Activated CD4-positive, alpha-beta T cell treated with anti-CD3 and anti-CD28 coated beads, Interleukin-10, Interleukin-2, amounts not matched to agents 100 ng/mL and 50 ng/mL, durations not matched to agents 16 hours and 8 hours (primary cell): ENCODE data around the gene AGBL4.
"Not testable (repeated sequence)": the region's sequence is repeated elsewhere in the genome, so short reads cannot be mapped to it uniquely, and the experiment has no call there.

Experiments
- DNase-seq: peaks from one replicate; pipeline ENCODE4 v3.0.0-alpha.2; 2020

AGBL4 gene

DNA sequence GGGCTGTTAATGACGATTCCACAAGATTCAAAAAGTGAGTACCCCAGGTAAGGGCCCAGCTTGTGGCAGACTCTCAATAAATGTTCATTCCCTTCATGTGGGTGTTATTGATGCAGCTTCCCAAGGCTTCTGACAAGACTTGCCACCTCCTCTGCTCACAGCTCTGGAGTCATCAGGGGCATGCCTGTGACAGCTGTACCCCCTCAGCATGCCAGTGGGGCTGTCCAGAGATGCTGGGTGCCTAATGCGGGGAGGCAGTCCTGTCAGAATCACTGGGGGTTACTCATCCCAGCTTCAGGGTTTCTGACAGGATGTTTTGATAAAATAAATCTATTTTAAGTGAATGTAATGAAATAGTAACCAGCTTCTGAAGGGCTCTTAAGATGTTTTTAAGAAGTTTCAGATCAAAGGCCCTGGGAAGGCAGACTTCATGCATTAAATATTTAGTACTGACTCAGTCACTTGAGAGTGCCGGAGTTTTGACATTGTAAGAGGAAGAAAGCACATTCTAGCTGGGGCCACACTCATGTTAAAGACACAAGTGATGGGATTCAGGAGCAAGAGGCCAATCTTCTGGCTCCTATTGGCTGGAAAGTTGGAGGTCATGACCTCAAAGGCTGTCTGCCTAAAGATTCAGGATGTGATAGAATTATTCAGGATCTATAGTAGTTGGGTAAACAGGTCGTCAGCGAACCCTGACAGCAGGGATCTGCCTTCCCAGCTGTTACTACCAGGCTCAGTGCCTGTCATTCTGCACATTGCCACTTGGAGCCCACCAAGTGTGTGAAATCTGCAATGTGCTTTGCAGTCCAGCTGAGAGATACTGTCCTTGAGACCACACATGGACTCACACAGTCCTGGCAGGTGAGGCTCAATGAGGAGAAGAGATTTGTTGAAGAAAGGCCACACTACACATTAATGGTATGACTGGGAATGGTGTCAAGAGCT, 1007.5 kb downstream of the AGBL4 start:
- no peak for DNase-seq

DNA sequence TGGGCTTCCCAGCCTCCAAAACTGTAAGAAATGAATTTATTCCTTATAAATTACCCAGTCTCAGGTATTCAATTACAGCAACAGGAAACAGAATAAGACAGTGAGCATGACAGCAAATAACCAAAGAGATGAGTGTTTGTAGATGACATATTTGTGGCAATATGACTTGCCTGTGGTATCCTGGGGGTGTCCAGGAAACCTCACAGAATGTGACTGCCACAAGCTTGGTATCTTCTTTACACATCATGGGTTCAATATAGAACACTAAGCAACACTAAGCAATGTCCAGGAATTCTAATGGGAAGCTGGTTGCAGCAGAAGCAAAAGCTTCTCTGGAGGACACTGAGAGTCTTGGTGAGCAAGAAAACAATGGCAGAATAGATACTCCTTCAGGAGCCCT, 1010.7 kb downstream of the AGBL4 start:
- peak; percentile 23 for DNase-seq

GRCh38 chr1:49002981-49003380, 1020.8 kb downstream of the AGBL4 start:
- not testable (repeated sequence) for DNase-seq

GRCh38 chr1:48999321-48999720, 1024.4 kb downstream of the AGBL4 start:
- no peak for DNase-seq

GRCh38 chr1:48996311-48996710, 1027.4 kb downstream of the AGBL4 start:
- no peak for DNase-seq

DNA sequence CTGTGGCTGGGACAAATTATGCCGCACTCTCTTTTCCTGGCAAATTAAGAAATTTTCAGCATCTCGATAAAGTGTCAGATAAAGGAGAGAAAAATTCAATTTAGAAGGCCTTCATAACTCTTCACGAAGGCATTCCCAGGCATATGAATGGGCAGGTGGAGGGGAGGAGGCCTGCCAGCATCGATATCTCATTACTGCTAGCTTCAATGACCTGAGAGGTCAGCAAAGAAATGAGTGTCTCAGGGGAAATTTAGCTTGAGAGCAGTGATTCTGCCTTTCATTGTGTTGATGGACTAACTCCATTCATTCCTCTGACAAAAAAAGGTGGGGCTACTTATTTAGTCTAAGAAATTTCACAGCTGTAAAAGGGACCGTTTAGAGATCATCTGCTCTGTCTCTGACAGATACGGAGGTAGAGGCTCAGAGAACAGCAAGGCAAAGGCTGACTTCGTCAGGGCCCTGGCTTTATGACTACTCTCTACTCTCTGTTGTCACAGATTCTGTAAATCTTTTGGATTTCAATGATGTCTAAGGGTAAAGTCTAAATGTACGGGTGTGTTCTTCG, 1035.0 kb downstream of the AGBL4 start:
- DNase-seq: no peak

DNA sequence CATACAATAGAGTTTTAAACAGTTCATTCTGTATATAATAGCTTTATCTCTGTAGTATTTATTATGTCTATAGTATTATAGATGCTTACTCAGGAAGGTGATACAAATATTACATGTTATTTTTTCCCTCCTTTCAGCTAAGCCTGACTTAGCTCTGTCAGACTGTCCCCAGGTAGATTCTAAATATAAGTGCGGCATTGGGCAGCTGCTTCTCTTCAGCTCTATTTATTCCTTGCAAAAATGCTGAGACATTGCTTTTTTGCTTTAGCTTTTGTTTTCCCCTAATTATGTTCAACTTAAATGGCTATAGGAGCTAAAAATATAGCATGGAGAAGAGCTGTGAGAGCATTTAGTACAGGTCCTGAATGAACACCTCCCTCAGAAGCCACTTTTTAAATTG, 1043.8 kb downstream of the AGBL4 start:
- no peak for DNase-seq

DNA sequence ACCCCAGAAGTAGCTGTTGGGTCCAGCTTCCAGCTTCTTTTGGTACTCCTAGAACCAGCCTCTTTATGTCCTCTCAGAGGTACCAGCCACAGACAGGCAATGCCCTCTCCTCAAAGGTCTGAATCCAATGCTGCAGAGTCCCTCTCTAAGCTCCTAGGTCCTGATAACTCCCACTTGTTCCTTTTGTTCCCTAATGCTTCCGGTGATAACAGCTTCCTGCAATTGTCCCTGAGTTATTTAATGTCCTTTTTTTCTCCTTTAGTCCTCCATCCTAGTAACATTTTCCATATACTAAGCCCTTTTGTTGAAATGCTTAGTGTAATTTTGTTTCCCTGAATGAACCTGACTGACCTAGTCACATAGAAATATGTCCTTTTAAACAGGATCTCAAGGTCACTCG, 1045.3 kb downstream of the AGBL4 start:
- DNase-seq: no peak

DNA sequence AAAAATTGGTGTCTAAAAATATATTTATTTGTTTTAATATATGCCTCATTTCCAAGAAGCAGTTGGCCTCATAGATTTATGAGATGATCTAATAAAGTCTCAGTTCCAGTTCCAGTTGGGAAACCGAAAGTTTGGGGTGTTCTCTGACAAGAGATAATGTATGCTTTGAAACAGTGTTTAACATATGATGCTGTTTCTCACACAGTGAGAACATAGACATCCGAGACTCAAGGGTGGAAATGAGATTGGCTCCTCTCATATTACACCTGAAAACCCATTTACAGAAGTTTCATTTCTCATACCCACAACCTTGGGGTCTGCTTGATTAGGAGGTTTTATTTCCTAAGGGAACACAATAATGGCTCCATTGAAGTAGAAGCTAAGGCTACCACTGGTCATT, 1046.5 kb downstream of the AGBL4 start:
- DNase-seq: no peak

GRCh38 chr1:48969971-48970370, 1053.8 kb downstream of the AGBL4 start:
- DNase-seq: no peak

DNA sequence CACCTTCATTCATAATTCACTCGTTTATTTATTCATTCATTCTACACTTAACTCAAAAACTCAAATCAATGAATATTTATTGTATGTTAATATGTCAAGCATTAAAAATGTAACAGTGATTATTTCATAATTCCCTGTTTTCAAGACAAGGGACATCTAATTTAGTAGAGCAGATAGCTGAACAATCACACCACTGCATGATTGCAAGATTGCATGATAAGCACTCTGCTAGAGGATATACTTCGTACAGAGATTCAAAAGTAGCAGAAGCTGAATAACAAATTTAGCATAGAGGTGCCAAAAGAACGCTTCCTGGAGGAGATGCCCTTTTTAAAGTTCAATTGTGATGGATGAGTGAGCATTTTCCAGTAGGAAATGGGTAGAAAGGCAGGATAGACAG, 1056.4 kb downstream of the AGBL4 start:
- no peak for DNase-seq

GRCh38 chr1:48966583-48966982, 1057.2 kb downstream of the AGBL4 start:
- no peak for DNase-seq

DNA sequence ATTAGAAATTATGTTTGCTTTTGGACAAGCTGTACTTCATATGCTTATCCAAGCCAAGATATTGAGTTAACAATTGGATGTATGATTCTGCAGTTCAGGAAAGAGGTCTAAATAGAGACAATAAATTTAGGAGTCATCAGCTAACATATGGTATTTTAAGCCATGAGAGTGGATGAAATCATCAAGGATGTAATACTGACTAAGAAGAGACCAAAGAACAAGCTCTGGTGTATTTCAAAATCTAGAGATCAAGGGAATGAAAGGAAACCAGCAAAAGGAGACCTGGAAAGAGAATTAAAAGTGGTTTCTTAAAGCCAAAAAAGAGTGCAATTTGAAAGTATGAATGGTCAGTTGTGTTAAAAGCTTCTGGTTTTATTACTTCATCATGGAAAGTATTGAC, 1063.4 kb downstream of the AGBL4 start:
- DNase-seq: no peak

GRCh38 chr1:48955774-48956173, 1068.0 kb downstream of the AGBL4 start:
- DNase-seq: no peak

- DNase-seq: no peak
These were observed 1070.1 kb downstream of the AGBL4 start for GRCh38 chr1:48953617-48954016.

DNA sequence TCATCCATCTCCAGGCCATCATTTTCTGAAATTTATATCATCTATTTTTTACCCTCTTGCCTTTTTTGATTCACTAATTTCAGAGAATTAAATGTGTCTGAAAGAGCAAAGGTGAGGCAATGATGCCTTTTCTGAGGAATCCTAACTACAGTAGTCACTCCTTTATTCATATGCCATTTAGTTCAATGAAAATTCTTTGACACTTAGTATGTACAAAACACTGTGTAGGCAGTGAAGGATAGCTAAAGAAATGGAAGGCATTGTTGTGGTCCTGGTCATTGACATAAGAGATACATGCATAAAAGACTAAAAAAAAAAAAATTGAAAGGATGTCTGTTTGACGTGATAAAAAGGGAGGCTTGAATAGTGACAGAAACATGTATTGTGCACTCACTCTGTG, 1075.2 kb downstream of the AGBL4 start:
- no peak for DNase-seq

DNA sequence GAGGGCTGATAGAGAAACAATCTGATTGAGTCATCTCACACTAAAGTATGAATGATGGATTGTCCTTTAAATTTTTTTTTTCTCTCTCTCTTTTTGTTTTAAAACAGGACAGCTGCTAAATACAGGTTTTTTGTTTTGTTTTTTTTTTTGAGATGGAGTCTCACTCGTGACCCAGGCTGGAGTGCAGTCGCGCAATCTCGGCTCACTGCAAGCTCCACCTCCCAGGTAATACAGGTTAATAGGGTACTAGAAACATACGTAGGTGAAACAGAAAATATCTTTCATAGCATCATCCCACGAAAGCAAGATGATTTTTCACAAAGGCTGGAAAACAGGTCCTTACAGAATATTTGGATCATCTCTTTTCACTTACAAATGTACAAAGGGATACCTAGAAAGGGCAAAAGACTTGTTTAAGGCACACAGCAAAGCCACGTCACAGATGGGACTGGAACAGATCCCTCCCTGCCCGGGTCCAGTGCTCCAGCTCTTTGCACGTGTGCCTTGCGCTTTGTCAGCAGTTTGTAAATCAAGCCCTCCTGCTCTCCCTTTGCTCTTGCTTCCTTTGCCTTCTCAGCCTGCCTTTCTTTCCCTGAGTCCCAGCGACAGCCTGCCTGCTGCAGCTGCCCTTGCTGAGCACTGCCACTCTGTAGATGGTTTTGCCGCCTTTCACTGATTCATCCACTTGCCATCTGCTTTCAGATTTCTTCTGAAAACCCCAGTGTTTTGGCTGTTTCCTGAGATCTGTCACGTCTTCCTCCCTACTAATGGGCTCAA, 1075.8 kb downstream of the AGBL4 start:
- DNase-seq: no peak

DNA sequence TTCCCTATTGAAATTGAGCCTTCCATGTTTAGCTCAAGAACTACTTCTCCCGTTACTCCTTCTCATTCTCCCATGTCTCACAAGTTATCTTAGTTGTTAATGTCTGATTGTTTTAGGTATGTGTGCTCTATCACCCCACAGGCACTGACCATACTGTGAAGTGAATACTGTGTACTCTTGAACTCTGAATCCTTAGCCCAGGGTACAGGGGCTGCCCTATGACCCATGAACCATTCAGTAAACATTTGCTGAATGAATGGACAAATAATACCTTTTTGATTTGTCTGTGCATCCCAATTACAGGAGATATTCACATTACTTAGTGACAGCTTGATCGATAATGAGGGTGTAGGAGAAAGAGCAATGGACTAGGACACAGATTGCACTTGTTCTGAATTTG, 1077.7 kb downstream of the AGBL4 start:
- DNase-seq: no peak

DNA sequence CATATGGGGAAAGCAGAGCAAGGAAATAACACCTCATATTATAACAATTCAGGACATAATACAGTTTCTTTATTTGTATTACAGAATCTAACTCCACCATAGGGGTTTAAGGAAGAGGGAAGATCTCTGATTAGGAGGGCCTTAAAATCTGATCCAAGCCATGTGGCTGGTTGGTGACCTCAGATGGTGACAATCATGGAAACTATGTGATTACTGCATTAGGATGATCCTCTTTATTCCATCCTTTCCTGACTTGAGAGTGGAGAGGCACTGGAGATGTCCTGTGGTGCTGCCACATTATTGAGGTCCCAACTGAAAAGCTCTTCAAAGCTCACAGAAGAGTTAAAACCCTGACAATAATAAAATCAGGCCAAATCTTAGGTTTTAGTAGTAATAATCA, 1078.9 kb downstream of the AGBL4 start:
- DNase-seq: no peak

- no peak for DNase-seq
These were observed 1079.9 kb downstream of the AGBL4 start for GRCh38 chr1:48943826-48944225.

- no peak for DNase-seq
These were observed 1080.4 kb downstream of the AGBL4 start for GRCh38 chr1:48943393-48943792.

GRCh38 chr1:48940962-48941732, 1082.6 kb downstream of the AGBL4 start:
- DNase-seq: no peak

- no peak for DNase-seq
These were observed 1083.4 kb downstream of the AGBL4 start for GRCh38 chr1:48940354-48940753.
